IPS-20b (cell line): Measurements from ENCODE around the gene ARFGAP1.

Experiments used
- H3K27ac ChIP-seq: one replicate; pipeline ENCODE4 v1.5.1; 2013; ENCODE audit warnings: low read length
- H3K27me3 ChIP-seq: 2 replicates; pipeline ENCODE4 v1.6.1; 2013; ENCODE audit warnings: mild to moderate bottlenecking, low read length, inconsistent platforms; ENCODE audit not compliant: insufficient read depth
- H3K36me3 ChIP-seq: 2 replicates; pipeline ENCODE4 v1.6.1; 2013; ENCODE audit warnings: low read depth, mild to moderate bottlenecking, inconsistent platforms, low read length, moderate library complexity; ENCODE audit not compliant: insufficient read depth
- H3K4me1 ChIP-seq: 2 replicates; pipeline ENCODE4 v1.6.1; 2013; ENCODE audit warnings: mild to moderate bottlenecking, control low read depth, inconsistent platforms, low read length, moderate library complexity; ENCODE audit not compliant: insufficient read depth
- H3K4me3 ChIP-seq: 2 replicates; pipeline ENCODE4 v1.5.1; 2013; ENCODE audit warnings: mild to moderate bottlenecking, low read length, inconsistent platforms
- H3K9ac ChIP-seq: 2 replicates; pipeline ENCODE4 v1.6.1; 2013; ENCODE audit warnings: low read depth, mild to moderate bottlenecking, inconsistent platforms, low read length, moderate library complexity
- H3K9me3 ChIP-seq: 2 replicates; pipeline ENCODE4 v1.6.1; 2013; ENCODE audit warnings: mild to moderate bottlenecking, low read depth, low read length, inconsistent platforms; ENCODE audit not compliant: insufficient read depth

ARFGAP1 gene

GRCh38 chr20:63315240-63315689, 42.7 kb downstream of the ARFGAP1 start:
- Histone ChIP-seq H3K27ac (no peak overlapping the region), H3K27me3 (no peaks in the 10 kb centered on the region), H3K9me3 (no peaks in the 10 kb centered on the region), H3K9ac (no peak overlapping the region), H3K4me1 (no peaks in the 10 kb centered on the region), H3K4me3 (no peak overlapping the region), H3K36me3 (no peaks in the 10 kb centered on the region)

- H3K27ac ChIP-seq, result no peak overlapping the region
- no peaks in the 10 kb centered on the region for H3K9me3 ChIP-seq
- H3K4me3 ChIP-seq, result no peak overlapping the region
- no peaks in the 10 kb centered on the region for H3K4me1 ChIP-seq
- no peaks in the 10 kb centered on the region for H3K36me3 ChIP-seq
- H3K9ac ChIP-seq, result no peak overlapping the region
- no peaks in the 10 kb centered on the region for H3K27me3 ChIP-seq
Measured at GRCh38 chr20:63315731-63316491, 43.3 kb downstream of the ARFGAP1 start.

DNA sequence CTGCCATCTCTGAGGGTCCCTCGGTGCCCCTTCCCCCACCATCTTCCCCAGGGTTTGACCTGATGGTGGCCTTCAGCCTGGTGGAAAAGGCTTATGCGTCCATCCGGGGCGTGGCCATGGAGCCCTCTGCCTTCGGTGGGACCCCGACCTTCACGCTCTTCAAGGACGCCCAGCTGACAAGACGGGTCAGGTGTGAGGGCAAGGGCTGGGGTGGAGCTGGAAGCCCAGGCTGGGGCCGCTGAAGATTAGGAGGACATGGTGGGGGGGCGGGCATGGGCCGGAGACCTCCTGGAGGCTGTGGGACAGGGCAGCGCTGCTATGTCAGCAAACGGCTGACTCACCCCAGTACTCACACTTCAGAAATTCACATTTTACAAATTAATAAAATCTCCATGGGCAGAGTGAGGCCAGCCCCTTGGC, 43.9 kb downstream of the ARFGAP1 start:
- no peak overlapping the region for H3K27ac ChIP-seq
- no peak overlapping the region for H3K4me3 ChIP-seq
- no peaks in the 10 kb centered on the region for H3K36me3 ChIP-seq
- no peaks in the 10 kb centered on the region for H3K27me3 ChIP-seq
- H3K4me1 ChIP-seq, result no peaks in the 10 kb centered on the region
- no peak overlapping the region for H3K9ac ChIP-seq
- H3K9me3 ChIP-seq, result no peaks in the 10 kb centered on the region

- Histone ChIP-seq H3K27me3 (no peaks in the 10 kb centered on the region), H3K4me3 (no peak overlapping the region), H3K27ac (no peak overlapping the region), H3K36me3 (no peaks in the 10 kb centered on the region), H3K4me1 (no peaks in the 10 kb centered on the region), H3K9me3 (no peaks in the 10 kb centered on the region), H3K9ac (no peak overlapping the region)
Measured at GRCh38 chr20:63317061-63317460, 44.4 kb downstream of the ARFGAP1 start.

DNA sequence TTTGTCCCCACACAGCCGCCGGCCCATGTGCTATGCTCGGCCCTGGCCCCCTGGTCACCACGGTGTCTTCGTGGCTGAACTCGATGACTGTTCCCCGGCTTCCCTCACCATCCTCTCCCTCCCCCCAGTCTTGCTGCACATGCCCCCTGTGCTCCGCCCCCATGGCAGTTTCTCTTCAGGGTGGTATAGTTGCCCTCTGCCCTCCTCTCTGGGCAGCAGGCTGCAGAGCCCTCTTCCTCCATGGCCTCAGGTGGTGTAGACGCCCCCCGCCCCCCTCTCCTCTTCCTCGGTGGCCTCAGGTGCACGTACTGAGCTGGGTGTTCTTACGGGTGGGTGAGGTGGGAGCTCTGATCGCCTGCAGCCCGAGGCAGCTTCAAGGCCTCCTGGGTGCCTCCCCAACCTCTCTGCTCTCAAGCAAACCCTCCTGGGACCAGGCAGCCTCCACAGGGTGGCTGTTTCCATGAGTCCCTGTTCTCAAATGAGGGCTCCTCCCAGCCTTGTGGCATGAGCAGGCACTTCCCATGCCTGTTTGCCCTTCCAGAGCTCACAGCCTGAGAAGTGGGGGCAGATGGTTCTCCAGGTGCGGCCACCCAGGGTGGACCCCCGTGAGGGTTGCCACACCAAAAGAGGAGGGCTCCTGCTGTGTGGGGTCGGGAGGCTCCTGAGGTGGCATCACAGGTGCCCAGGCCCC, 45.1 kb downstream of the ARFGAP1 start:
- H3K9ac ChIP-seq, result no peak overlapping the region

DNA sequence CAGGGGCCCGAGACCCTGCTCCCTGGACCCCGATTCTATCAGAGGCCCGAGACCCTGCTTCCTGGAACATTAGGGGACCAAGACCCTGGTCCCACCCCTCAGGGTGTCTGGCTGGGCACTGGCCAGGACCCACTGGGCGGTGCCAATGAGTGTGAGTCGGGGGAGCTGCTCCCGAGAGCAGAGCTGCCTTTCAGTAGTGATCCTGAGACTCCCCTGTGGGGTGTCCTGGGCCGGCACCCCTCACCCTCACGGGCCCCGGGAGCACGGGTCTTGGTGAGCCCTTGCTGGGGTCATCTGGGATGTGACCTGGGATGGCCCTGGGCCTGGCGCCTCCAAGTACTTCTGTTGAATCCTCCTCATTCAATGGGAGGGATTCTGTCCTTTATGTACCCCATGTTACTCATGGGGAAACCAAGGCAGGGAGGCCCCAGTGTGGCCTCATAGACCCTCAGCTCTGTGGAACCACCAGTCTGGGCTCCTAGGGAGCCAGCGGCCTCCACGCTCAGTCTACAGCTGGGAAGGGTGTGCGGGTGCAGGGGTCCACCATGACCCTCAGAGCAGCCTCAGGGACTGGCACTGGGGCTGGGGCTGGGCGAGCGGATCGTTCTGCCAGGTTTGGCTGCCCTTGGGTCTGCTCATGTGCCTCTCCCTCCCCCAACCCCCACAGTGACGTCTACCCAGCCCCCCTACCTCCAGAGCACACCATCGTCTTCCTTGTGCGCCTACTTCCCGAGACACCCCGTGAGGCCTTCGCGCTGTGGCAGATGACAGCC, 46.0 kb downstream of the ARFGAP1 start:
- Histone ChIP-seq H3K9ac (no peak overlapping the region), H3K27ac (no peak overlapping the region), H3K36me3 (no peaks in the 10 kb centered on the region), H3K27me3 (no peaks in the 10 kb centered on the region), H3K4me3 (no peak overlapping the region), H3K4me1 (no peaks in the 10 kb centered on the region), H3K9me3 (no peaks in the 10 kb centered on the region)

More for the DNA sequence above, 45.1 kb downstream of the ARFGAP1 start:
- no peak overlapping the region for H3K27ac ChIP-seq
- H3K36me3 ChIP-seq, result no peaks in the 10 kb centered on the region
- H3K27me3 ChIP-seq, result no peaks in the 10 kb centered on the region
- no peaks in the 10 kb centered on the region for H3K9me3 ChIP-seq
- H3K4me1 ChIP-seq, result no peaks in the 10 kb centered on the region
- no peak overlapping the region for H3K4me3 ChIP-seq

GRCh38 chr20:63319164-63320040, 46.8 kb downstream of the ARFGAP1 start:
- no peak overlapping the region for H3K4me3 ChIP-seq
- no peak overlapping the region for H3K9ac ChIP-seq
- no peaks in the 10 kb centered on the region for H3K27me3 ChIP-seq
- no peak overlapping the region for H3K27ac ChIP-seq
- no peaks in the 10 kb centered on the region for H3K4me1 ChIP-seq
- no peaks in the 10 kb centered on the region for H3K9me3 ChIP-seq
- H3K36me3 ChIP-seq, result no peaks in the 10 kb centered on the region

- Histone ChIP-seq H3K27me3 (no peaks in the 10 kb centered on the region), H3K9ac (no peak overlapping the region), H3K27ac (no peak overlapping the region), H3K36me3 (no peaks in the 10 kb centered on the region), H3K9me3 (no peaks in the 10 kb centered on the region), H3K4me3 (no peak overlapping the region), H3K4me1 (no peaks in the 10 kb centered on the region)
Measured at GRCh38 chr20:63320041-63320511, 47.5 kb downstream of the ARFGAP1 start.

DNA sequence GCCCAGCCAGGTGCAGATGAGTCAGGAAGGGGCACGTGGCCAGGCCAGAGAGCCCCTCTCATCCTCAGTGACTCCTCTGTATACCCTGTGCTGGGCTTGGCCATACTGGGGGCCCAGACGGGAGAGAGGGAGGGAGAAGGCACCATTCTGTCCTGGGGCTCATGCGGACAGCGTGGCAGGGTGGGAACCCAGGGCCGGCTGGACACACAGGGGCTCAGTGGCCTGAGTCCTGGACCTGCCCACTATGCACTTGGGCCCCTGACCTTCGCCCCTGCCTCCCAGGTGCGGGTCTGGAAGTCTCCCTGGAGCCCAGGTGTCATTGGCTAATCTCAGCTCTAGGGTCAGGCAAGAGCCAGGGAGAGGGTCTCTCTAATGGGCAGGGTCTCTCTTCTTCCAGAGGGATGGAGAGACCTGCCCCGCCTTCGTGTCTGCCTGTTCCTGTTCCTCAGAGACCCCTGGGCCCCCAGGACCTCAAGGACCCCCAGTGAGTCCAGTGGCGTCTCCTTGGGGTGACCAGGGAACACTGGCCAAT, 48.1 kb downstream of the ARFGAP1 start:
- Histone ChIP-seq H3K9ac (no peak overlapping the region), H3K27me3 (no peaks in the 10 kb centered on the region), H3K36me3 (no peaks in the 10 kb centered on the region), H3K27ac (no peak overlapping the region), H3K4me3 (no peak overlapping the region), H3K9me3 (no peaks in the 10 kb centered on the region), H3K4me1 (no peaks in the 10 kb centered on the region)

GRCh38 chr20:63321148-63321831, 48.7 kb downstream of the ARFGAP1 start:
- H3K4me1 ChIP-seq, result no peaks in the 10 kb centered on the region
- no peak overlapping the region for H3K27ac ChIP-seq
- H3K9ac ChIP-seq, result no peak overlapping the region
- no peak overlapping the region for H3K4me3 ChIP-seq
- H3K9me3 ChIP-seq, result no peaks in the 10 kb centered on the region
- H3K36me3 ChIP-seq, result no peaks in the 10 kb centered on the region
- H3K27me3 ChIP-seq, result no peaks in the 10 kb centered on the region
